ENCODE measurements around the gene ENDOV. TPM values are rescaled to one million over a fixed set of nuclear protein-coding genes. Genes with fewer than 3 reads are reported as not detected.

Gene ENDOV
- total RNA-seq, 1 experiment from 2014 or later = 45.6 TPM

- TF ChIP-seq FOSL1 (IDR thresholded peaks at IDR 0.05; ENCODE audit: low read depth) = no peak
- TF ChIP-seq SP1 (IDR thresholded peaks at IDR 0.05; ENCODE audit: low read depth) = no peak
- TF ChIP-seq CEBPB (IDR thresholded peaks at IDR 0.05; ENCODE audit: low read depth) = no peak
- no peak for TF ChIP-seq EGR1 (IDR thresholded peaks at IDR 0.05; ENCODE audit: low read depth)
- TF ChIP-seq REST (IDR thresholded peaks at IDR 0.05; ENCODE audit: low read depth) = no peak
- TF ChIP-seq MAX (IDR thresholded peaks at IDR 0.05) = no peak
- no peak for TF ChIP-seq RAD21 (IDR thresholded peaks at IDR 0.05; ENCODE audit: low read depth)
- no peak for TF ChIP-seq POLR2AphosphoS5 (IDR thresholded peaks at IDR 0.05; ENCODE audit: low read depth, low read length)
- TF ChIP-seq SRF (IDR thresholded peaks at IDR 0.05; ENCODE audit: low read depth) = no peak
- no peak for TF ChIP-seq ZNF274 (IDR thresholded peaks at IDR 0.05; ENCODE audit: low read depth, low read length)
- TF ChIP-seq ZFX (IDR thresholded peaks at IDR 0.05) = no peak
- TF ChIP-seq ATF3 (IDR thresholded peaks at IDR 0.05) = no peak
- TF ChIP-seq ZBTB33 (IDR thresholded peaks at IDR 0.05; ENCODE audit: extremely low read depth, insufficient replicate concordance, low read length) = no peak
- Histone ChIP-seq H3K9me2 (ENCODE audit: insufficient read depth) (no peaks in the 10 kb centered on the region), H3K36me3 (ENCODE audit: control insufficient read depth in 1 of 2, insufficient read depth in 2 of 2, low read length in 2 of 2) (no peaks in the 10 kb centered on the region), H3K79me2 (ENCODE audit: insufficient read depth, low read length) (no peaks in the 10 kb centered on the region), H3K4me1 (ENCODE audit: control insufficient read depth in 1 of 2, insufficient read depth in 2 of 2, low read length in 2 of 2) (peaks cover 7 to 20% of the 10 kb centered on the region in 2 experiments; a peak in 3 of 4 replicates), H4K20me1 (ENCODE audit: insufficient read depth) (no peaks in the 10 kb centered on the region), H3K9ac (ENCODE audit: low read length) (no peak overlapping the region), H3K4me3 (replicated peaks in 1 of 2; ENCODE audit: low read depth in 1 of 2, low read length in 2 of 2) (no peak overlapping the region), H2AFZ (ENCODE audit: low read depth, low read length, poor library complexity, severe bottlenecking) (no peak overlapping the region), H3K4me2 (ENCODE audit: low read length) (peak overlapping the region; percentile 32), H3K27ac (ENCODE audit: low read depth, low read length) (no peak overlapping the region; the same call in 1 of the 2 replicates), H3K9me3 (ENCODE audit: control insufficient read depth in 1 of 2, insufficient read depth in 1 of 2, low read depth in 1 of 2, low read length in 2 of 2) (no peaks in the 10 kb centered on the region), H3K27me3 (ENCODE audit: insufficient read depth, low read length) (no peaks in the 10 kb centered on the region)
- RAD21 ChIA-PET (ENCODE audit: low non-redundant PET in 1 of 2, low total read pairs in 2 of 2, uncharacterized antibody in 2 of 2, unreplicated experiment in 2 of 2) = interaction anchor here in 1 of 2 experiments (0.7 kb wide), 1 partner anchor 55 kb away, joined by 3 read pairs; no protein-coding TSS in a partner anchor
- no TSS peak for BruUV-seq (replicated peaks)
- intact Hi-C loops (cut with micrococcal nuclease) = no loop called here
- DNase-seq (ENCODE audit: low read depth, low spot score) = no peak
- ATAC-seq = no peak
- POLR2A ChIA-PET = no interaction called here
- CTCF ChIA-PET = no interaction called here
Measured at GRCh38 chr17:80482058-80482318, 67.0 kb downstream of the ENDOV start.

Measured in HCT116 (cell line).